GM21529 (cell line): ENCODE data around the gene EZH2.

Experiments
- ATAC-seq: cut with Tn5 transposase; IDR thresholded peaks from one replicate; pipeline ENCODE4 v1.9.1; 2021; ENCODE audit not compliant: unreplicated experiment

Gene EZH2

DNA sequence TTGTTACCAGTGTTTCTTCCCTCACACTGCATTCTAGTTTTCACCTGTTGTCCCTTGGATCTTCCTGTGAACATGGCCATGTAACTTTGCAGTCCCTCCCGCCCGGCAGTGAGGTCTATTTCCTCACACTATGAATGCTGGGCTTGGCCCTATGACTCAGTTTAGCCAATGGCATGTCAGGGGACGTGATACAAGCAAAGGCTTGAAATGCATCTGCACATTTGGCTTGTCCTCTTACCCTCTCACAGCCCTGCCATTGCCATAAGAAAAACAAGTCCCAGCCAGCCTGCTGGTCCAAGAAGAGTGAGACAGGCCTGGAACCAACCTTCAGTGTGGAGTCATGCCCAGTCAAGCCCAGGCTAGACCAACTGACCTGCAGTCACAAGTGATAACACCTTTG, 17.1 kb upstream of the EZH2 start:
- ATAC-seq = no peak

DNA sequence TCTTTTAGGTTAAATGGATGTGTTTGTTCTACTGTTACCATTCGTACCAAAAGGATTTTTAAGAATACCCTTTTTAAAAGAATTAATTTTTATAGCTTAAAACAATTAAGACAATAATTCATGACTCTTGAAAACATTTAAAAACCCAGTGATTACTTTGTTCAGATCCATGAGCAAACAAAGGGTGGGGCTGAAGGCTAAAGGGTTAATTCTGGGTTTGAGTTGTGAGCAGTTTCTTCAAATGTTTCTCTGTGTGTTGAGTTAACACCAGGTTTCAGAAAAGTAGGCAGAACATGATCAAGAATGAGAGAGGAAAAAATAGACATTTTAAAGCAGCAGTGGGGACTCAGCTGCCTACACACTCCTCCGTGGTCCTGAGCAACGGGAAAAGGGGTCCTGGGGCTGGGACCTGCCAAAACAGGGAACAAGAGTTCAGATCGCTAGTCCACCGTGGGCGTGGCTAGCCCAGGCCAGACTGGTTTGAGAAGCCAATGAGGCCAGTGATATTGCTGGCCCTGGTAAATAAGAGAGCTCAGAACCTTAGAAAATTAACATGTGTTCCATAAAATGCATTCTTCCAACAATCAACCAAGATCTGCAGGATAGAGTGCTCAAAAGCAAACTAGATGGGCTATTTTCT, 14.9 kb upstream of the EZH2 start:
- ATAC-seq = no peak

DNA sequence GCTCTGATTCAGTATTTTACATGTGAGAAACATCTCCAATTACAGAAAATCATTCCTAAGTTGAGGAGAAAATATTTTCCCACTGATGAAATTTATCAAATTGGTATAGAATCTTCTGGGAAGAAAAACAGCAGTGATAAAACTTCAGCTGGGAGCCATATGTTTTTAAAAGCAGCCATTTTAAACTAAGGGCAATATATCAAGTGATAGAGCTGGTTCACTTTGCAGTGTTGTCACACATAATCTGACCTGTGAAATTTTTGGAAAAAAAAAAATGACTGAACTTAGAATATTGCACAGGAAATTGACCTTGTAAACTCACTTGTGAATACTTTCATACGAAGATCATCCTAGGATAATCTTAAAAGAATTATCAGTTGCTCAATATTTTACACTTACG, 10.5 kb upstream of the EZH2 start:
- no peak for ATAC-seq

DNA sequence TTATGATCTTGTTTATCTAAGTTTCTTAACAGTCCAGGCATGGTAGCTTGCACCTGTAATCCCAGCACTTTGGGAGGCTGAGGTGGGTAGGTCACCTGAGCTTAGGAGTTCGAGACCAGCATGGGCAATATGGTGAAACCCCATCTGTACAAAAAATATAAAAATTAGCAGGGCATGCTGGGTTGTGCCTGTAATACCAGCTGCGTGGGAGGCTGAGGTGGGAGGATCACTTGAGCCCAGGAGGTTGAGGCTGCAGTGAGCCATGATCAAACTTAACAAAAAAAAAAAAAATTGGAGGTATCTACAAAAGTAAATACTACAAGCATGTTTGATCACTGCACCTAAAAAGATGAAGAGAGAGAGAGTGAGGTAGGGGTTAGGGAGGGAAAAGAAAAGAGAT, 9.0 kb upstream of the EZH2 start:
- ATAC-seq = no peak

DNA sequence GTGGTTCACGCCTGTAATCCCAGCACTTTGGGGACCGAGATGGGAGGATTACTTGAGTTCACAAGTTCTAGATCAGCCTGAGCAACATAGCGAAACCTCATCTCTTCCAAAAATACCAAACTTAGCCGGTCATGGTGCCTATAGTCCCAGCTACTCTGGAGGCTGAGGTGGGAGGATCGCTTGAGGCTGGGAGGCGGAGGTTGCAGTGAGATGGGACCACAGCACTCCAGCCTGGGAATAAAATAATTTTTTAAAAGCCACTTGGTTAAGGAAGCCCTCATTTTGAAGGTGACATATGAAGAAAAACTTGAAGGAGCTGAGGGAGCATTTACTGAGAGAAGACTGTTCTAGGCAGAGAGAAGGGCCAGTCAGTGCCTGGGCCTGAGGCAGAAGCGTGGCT, 4.2 kb upstream of the EZH2 start:
- no peak for ATAC-seq

DNA sequence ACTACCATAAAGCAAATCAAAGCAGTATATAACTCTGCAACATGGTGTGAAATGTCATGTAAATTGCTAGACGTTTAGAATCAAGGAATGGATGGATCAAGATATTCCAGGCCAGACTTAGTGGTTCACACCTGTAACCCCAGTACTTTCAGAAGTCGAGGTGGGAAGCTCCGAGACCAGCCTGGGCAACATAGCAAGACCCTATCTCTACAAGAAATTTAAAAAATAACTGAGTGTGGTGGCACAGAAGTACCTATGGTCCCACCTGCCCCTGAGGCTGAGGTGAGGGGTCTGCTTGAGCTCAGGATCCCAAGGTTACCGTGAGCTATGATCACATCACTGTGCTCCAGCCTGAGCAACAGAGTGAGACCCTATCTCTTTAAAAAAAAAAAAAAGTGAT, 2.8 kb upstream of the EZH2 start:
- no peak for ATAC-seq

DNA sequence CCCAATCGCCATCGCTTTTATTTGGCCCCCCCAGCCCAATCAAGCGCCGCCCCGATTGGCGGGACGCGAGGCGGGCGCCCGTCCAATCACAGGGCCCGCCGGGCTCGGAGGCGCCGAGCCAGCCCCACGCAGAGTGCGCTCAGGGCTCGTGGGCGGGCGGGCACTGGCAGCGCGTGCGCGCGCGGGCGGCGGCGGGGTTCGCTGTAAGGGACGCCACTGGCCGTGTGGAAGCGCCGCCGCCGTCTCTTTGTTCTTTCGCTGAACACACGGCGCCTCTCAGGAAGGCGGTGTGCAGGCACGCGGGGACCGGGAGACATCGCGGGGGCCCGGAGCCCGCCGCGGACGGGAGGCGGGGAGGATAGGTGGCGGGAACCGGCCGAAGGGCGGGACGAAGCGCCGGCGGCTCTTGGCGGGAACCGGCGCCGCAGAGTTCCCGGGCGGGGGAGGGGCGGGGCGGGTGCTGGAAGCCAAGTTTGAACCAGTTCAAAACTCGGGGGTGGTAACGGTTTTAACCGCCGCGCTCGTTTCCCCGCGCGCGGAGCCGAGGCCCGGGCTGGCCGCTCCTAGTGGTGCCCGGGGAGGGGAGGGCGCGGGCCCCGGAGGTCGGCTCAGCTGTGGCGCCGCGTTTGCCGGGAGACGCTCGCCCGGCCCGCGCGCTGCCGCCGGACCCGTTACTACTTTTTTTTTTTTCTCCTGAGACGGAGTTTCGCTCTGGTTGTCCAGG, 370 bp upstream of the EZH2 start:
- peak; percentile 86 for ATAC-seq

DNA sequence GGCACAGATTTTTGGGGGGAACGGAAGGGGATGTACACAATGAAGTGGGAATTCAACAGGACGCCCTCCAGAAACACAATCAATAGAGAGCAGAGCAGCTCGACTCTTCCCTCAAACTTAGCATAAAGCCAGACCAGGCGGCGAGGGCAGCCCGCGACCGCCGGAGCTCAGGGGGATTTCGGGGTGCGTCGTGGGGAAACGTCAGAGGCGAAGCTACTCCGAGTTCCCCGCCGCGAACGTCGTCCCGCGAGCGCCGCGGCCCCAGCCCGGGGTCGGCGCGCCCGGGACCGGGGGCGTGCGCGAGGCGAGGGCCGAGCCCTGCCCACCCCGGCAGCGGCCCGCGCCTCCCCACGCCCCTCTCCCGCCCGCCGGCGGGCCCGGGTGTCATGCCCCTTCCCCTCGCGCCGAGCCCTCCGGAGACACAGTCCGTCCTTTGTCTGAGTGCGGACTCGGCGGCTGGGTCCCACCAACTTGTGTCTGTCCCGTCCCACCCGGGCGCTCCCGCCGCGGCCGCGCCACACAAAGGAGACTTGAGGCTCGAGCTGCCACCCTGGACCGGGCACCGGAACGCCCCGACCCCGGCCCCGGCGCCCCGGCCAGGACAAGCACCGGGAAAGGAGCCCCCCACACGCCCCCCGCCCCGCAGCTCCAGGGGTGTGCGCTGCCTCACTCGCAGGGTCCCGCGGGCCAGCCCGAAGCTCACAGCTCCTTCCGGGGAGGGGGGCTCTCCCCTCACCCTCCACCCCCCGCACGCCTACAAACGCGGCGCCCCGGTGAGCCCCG, 634 bp downstream of the EZH2 start:
- peak; percentile 24 for ATAC-seq

DNA sequence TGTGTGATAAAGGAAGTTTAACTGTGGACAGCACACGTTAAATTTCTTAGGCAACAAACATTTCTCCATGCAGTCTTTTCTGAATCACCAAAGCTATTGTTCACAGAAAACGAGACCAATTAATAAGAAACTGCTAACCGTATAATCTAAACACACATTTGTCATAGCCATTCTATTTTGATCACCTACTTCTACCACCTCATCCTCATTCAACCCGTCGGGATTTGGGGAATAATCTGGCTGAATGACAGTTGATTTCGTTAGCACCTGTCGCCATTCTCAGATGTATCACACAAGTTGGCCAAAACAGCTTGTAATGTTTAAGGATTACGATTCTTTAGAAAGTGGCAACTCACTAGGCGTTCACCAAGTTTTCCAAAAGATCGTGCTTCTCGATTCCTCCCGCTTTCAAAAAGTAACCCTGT, 1.2 kb downstream of the EZH2 start:
- no peak for ATAC-seq

DNA sequence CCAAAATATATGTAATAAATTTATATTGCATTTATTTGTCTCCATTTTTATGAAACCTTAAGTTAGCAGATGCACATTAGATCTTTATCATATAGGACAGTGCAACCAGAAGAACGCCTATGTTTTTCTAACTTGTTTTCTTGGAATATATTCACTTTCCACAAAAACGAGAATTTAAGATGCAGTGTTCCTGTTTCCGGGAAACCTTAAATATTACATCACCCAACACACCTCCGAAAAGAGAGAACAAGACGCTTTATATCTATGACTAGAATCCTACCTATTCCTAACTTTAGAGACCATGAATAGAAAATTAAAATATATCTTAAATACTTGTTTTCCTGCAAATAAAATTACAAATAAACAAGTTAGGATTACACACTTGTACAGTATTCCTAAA, 1.9 kb downstream of the EZH2 start:
- no peak for ATAC-seq

DNA sequence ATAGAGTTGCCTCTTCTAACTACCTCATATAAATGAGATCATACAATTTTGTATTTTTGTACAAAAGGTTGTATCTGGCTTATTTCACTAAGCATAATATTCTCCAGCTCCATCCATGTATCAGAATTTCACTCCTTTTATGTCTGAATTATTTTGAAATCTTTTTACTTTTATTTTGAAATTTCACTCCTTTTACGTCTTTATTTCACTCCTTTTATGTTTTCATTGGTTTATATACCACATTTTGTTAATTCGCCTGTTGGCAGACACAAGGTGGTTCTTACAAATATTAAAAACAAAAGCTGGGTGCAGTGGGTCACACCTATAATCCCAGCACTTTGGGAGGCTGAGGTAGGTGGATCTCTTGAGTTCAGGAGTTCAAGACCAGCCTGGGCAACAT, 5.8 kb downstream of the EZH2 start:
- no peak for ATAC-seq

DNA sequence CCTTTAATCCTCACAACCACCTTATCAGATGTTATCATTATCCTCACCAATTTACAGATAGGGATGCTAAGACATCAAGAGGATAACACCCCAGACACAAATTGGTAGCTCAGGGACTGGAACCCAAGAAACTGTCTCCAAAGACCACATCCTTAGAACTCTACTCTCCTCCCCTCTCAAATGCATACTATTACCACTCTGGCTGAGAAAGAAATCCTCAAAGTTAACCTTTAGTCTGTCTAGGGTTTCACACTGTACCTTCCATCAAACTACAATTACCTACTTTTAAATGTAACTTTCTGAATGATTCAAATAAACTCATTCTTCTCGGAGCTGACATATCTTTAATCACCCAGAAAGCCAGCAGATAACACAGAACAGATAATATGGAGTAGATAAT, 6.6 kb downstream of the EZH2 start:
- ATAC-seq = no peak

DNA sequence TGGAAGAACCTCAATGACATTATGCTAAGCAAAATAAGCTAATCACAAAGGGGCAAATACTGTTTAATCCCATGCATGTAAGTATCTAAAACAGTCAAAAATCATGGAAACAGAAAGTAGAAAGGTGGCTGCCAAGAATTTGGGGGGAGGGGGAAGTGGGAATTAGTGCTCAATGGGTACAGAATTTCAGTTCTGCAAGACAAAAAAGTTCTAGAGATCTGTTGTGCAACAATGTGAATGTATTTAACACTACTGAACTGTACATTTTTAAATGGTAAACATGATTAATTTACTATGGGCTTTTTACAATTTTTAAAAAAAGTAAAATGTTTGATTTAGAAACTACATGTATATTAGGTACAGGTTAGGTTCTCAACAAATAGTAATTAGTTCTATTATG, 11.9 kb downstream of the EZH2 start:
- ATAC-seq = no peak

DNA sequence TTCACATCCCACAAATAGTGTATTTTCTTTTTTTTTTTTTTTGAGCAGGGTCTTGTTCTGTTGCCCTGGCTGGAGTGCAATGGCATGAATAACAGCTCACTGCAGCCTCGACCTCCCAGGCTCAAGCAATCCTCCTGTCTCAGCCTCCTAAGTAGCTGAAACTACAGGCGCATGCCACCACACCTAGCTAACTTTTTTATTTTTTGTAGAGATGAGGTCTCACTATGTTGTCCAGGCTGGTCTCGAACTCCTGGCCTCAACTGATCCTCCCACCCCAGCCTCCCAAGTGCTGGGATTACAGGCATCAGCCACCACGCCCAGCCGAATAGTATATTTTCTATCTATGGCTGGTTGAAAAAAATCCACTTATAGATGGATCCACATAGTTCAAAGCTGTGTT, 12.5 kb downstream of the EZH2 start:
- ATAC-seq = no peak

DNA sequence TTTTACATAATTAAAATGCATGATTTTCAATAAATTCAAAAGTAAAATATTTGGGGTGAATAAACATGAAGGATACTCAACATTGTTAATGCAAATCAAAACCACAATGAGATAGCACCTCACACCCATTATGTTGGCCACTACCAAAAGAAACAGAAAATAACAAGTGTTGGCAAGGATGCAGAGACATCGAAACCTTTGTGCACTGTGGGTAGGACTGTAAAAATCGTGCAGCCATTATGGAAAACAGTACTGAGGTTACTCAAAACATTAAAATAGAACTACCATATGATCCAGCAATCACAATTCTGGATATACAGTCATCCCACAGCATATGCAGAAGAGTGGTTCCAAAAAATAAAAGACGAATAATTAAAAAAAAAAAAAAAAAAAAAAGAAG, 13.1 kb downstream of the EZH2 start:
- no peak for ATAC-seq

DNA sequence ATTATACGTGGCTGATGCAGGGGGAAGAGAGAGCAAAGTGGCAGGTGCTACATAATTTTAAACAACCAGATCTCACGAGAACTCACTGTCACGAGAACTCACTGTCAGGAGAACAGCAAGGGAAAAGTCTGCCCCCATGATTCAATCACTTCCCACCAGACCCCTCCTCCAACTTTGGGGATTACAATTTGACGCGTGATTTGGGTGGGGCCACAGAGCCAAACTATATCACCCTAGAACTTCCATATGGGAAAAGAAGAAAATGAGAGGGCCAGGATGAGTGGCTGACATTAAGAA, 15.8 kb downstream of the EZH2 start:
- ATAC-seq = no peak

DNA sequence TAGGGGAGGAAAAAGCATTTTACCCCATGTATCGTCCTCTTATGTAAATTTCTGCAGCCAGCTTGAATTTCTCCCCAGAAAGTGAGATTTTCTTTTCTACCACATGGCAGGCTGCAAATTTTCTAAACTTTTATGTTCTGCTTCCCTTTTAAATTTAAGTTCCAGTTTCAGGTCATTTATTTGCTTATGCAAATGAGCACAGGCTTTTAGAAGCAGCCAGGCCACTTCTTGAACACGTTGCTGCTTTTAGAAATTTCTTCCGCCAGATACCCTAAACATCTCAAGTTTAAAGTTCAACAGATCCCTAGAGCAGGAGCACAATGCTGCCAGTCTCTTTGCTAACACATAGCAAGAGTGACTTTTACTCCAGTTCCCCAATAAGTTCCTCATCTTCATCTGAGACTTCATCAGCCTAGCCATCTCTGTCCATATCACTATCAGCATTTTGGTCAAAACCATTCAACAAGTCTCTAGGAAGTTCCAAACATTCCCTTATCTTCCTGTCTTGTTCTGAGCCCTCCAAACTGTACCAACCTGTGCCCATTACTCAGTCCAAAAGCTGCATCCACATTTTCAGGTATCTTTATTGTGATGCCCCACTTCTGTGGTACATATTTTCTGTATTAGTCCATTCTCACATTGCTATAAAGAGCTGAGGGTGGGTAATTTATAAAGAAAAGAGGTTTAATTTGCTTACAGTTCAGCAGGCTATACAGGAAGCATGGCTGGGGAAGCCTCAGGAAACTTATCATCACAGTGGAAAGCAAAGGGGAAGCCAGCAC, 16.3 kb downstream of the EZH2 start:
- no peak for ATAC-seq

DNA sequence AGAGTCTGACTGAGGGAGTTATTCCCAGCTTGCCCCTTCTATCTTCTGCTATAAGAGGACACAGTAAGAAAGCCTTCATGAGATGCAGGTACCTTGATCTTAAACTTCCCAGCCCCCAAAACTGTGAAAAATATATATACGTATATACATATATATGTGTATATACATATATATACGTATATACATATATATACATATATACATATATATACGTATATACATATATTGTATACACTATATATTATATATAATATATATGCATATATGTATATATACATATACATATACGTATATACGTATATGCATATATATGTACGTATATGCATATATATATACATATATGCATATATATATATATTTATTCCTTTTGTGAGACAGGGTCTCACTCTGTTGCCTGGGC, 17.7 kb downstream of the EZH2 start:
- no peak for ATAC-seq

DNA sequence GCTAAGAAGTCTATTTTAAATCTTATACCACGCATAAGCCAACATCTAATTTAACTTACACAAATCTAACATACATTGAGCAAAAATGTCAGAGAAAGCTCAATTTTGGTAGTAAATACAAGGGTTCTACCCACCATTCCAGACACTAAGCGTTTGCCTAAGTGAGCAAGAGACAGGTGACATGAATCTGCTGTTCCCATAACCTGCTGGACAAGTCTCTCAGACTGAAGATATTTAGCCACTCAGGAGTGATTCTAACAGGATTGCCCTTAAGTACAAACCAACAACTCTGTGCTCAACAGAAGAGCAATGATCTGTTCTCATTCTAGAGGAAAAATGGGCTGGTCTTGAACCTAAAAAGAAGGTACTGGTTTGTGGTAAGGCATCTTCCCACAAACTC, 18.8 kb downstream of the EZH2 start:
- ATAC-seq = no peak

DNA sequence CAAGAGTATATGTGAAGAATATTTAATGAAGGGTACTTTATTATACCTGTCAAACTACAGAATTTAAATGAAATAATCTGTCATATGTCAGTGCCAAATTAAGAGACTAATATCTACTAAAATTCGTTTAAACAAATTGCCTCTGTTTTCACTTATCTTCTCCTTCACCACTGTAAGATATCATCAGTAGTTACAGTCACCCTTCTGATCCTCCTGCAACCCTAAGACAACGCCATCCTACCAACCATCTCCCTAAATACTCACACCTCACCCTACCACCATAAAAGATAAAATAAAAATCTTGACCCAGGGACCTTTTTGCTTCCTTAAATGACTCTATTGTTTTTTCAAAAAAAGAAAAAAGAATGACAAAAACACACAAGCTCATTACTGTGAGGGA, 20.8 kb downstream of the EZH2 start:
- ATAC-seq = no peak

DNA sequence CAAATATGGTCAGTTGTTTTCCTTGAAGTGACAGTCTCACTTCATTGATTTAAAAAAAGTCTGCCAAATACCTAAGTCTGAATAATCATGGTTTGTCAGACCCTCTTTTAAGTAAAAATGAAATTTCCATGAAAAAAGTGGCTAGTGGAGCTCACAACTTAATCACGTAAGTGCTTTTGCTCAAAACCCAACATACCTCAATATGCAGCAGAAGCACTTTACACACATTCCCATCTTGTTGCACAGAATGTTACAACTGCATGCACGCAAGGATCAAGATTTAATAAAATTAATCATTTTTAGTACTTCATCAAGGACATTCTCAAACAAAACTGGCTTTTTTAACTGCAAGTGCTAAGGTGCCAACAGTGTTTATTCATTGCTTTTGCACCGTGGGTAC, 21.6 kb downstream of the EZH2 start:
- no peak for ATAC-seq

DNA sequence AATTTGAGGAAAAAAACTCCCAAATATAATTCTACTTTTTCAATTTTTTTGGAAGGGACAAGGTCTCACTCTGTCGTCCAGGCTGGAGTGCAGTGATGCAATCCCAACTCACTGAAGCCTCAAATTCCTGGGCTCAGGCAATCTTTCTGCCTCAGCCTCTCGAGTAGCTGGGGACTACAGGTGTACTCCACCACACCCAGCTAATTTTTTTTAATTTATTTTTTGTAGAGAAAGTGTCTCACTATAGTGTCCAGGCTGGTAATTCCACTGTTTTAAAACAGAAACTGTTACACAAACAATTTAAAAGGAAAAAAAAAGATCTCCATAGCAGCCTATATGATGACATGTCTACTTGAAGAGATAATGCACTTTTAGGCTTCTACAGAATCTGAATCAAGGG, 25.6 kb downstream of the EZH2 start:
- no peak for ATAC-seq
